NCI-H69 (cell line): ENCODE results near the gene F8.
"Not testable (repeated sequence)": the region's sequence is repeated elsewhere in the genome, so short reads cannot be mapped to it uniquely, and the experiment has no call there.

ENCODE experiments used
- DNase-seq: peaks from one replicate; lab custom pipeline; 2025; lab: John Stamatoyannopoulos, UW

Gene F8

DNA sequence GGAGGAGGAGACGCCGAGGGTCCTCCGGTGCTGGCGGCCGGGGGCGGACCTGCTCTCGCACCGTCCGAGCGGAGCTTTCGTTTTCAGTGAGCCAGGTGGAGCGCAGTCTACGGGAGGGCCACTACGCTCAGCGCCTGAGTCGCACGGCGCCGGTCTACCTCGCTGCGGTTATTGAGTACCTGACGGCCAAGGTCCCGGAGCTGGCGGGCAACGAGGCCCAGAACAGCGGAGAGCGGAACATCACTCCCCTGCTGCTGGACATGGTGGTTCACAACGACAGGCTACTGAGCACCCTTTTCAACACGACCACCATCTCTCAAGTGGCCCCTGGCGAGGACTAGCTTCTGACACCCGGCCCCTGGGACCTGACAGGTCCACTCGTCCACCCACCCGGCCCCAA lies 137.5 kb downstream of the F8 start:
- not testable (repeated sequence) for DNase-seq

DNA sequence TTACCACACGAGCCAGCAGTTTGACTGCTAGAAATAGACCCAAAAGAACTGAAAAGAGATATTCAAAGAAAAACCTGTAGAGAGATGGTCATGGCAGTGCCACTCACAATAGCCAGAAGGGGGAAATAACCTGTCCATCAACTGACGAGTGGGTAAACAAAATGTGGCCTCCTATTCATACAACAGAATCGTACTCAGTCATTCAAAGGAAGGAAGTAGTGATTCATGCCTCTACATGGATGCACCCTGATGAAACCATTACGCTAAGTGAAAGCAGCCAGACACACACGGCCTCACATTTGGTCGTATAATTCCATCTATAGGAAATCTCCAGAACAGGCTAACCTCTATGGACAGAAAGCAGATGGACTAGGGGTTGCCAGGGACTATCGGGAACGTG lies 138.5 kb downstream of the F8 start:
- DNase-seq: not testable (repeated sequence)

DNA sequence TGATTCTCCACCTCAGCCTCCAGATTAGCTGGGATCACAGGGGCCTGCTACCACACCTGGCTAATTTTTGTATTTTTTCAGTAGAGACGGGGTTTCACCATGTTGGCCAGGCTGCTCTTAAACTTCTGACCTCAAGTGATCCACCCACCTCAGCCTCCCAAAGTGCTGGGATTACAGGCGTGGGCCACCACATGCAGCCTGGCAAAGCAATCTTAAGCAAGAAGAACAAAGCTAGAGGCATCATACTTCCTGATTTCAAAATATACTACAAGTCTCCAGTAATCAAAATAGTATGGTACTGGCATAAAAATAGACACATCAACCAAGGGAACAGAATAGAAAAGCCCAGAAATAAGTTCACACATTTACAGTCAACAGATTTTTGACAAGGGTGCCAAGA lies 149.2 kb downstream of the F8 start:
- DNase-seq: no peak

DNA sequence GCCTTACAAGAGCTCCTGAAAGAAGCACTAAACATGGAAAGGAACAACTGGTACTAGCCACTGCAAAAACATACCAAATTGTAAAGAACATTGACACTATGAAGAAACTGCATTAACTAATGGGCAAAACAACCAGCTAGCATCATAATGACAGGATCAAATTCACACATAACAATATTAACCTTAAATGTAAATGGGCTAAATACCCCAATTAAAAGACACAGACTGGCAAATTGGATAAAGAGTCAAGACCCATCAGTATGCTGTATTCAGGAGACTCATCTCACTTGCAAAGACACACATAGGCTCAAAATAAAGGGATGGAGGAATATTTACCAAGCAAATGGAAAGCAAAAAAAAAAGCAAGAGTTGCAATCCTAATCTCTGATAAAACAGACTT lies 154.0 kb downstream of the F8 start:
- not testable (repeated sequence) for DNase-seq

DNA sequence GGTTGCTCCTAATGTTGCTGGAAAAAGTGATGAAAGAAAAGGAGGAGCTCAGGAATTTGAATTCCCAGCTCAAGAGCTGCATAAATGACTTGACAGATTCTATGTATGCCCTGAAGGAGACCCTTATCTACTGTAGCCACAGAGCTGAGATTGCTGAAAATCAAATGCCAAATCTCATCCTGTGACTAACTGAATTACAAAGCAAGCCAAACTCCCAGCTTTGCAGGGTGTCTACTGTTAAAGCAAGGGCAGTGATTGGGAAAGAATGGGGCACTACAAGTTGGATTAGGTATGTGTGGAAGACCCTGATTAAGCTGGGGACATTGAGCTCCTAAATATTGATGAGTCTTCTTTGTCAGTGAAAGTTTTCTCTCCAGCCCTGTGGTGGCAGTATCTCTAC lies 167.3 kb downstream of the F8 start:
- DNase-seq: no peak

DNA sequence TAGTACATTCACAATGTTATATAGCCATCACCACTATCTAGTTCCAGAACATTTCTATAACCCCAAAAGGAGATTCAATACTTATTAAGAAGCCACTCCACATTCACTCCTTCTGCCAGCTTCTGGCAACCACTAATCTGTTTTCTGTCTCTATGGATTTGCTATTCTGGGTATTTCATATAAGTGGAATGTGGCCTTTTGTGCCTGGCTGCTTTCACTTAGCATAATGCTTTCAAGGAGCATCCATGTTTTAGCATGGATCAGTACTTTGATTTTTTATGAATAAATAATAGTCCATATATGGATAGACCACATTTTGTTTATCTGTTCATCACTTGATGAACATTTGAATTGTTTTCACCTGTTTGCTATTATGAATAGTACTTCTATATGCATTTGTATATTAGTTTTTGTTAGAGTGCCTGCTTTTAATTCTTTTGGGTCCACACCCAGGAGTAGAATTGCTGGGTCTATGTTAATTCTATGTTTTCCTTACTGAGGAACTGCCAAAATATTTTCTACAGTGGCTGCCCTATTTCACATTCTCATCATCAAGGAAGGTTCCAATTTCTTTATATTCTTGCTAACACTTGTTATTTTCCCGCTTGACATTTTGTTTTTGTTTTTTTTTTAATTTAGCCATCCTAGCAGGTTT lies 171.4 kb downstream of the F8 start:
- DNase-seq: no peak

DNA sequence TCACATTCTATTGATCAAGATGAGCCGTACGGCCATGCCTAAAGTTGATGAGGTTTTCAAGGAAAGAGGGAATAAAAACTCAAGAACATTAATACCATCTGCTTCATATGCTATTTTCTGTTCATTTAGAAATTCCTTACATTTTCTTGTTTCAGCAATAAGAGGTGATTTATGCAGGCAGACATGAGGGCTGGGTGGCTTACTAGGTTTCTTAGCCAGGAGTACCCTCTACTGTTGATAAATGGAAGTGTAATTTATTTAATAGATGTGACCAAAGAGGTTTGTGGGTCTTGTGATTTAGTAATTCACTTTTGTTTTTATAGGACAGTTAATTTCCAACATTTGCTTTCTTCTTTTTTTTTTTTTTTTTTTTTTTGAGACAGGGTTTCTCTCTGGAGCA lies 181.7 kb downstream of the F8 start:
- peak; percentile 60 for DNase-seq

DNA sequence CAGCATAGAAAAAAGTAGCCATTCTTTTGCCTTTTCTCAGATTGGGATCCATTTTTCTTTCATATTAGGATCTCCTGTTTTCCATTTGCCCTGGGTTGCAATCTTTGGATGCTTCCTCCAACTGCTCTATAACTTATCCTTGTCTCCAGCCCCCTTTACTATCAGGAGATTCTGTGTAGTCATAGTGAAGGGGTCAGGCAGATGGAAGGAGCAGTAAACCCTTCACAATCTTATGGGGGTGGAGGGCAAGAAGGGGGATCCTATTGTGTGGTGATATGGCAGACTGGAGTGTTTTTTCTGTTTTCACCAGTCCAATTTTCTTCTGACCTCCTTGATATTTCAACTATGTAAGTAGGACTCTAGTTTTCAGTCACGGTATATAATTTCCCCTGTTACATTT lies 186.4 kb downstream of the F8 start:
- DNase-seq: no peak

DNA sequence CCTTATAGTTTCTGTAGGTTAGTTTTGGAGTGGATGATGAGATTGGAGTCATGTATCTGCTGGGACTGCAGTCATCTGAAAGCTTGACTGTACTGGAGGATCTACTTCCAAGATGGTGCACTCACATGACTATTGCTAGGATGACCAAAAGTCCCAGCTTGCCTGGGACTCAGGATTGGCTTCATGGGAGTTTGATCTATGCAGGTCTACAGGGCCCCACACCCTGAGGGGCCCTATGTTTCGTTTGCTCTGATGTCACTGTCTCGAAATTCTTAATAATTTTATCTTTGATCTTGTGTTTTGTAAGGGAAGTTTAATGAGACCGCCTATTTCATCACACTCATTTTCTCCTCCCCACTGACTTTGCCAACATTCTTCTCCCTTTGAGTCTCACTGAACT lies 188.0 kb downstream of the F8 start, which contains the start of gene SMIM9:
Gene SMIM9 (minus strand): TSS at position 101 of the 400 bp plus-strand sequence. CDS start 3,806 bp downstream, outside the sequence.
- DNase-seq: no peak

DNA sequence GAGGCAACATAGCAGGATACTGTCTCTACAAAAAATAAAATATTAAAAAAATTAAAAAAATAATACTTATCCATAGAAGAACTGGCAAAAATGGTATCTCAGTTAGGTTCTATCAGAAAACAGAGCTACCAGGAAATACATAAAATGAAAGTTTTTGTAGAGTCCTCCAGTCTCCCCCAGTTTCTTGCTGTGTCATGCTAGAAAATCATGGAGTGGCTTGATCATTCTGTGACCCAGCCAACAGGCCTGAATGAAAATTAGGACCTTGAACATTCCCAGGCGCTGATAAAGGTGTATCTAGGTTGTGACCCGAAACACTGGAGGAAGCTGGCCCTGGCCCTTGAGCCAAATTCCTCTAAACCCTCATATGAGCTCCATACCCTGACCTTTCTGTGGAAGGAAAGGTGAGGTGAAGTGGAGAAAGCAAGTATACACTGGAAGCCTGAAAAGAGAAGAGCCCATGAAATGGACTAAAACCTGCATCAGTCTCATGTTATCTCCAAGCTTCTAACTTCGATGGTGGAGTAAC lies 188.7 kb downstream of the F8 start:
- no peak for DNase-seq

DNA sequence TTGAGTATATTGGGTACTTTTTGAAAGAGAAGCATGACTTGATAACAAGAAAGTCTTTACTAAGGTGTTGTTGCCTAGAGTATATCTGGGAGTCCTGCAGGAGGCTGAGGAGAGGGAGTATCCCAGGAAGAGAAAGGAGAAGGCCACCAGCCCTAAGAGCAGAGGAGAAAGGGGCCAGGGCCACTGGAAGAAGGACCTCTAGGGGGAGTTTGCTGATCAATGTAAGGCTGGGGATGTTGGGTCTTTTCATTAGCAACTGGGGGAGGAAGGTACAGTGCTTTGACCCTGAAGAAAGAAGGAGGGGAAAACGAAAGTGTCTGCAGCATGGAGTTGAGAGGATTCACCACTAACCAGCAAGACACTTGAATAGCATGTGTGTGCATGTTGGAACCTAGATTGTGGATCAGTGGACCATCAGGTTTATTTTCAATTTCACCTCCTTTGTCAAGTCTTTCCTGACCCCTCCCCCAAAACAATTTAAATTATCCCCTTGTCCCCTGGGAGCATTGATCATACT lies 192.5 kb downstream of the F8 start:
- no peak for DNase-seq

DNA sequence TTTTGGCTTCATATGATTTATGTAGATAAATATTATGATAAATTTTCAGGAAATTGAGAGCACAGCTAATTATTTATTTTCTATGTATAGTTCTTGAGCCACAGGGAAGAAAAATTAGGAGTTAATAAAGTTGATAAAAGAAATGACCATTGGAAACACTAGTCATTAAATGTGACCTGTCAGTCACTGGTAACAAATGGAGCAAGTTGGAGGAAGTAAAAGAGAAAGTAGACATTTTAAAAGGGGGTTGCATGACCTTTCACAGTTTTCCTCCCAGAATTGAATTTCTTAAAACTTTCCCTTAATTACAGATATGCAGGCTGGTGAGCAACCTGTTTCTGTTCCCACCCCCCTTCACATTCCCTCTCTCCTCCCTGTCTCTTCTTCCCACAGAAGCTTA lies 193.4 kb downstream of the F8 start:
- DNase-seq: no peak

DNA sequence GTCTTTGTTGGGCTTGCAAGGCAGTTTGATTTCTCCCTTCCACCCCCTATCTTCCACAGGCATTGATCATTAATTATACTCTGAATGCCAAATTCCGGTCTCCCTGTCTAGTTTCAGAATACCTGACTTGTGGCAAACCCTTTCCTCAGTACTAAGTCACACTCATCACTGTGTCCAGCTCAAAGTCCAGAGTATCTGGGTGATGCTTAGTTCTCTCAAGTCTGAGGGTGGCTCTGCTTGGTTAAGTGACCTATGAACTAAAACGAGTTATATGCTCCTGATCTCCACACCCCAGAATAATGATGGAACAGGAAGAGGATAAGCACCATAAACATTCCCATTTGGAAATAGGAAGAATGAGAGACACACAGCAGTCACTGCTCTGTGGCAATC lies 194.5 kb downstream of the F8 start:
- no peak for DNase-seq

DNA sequence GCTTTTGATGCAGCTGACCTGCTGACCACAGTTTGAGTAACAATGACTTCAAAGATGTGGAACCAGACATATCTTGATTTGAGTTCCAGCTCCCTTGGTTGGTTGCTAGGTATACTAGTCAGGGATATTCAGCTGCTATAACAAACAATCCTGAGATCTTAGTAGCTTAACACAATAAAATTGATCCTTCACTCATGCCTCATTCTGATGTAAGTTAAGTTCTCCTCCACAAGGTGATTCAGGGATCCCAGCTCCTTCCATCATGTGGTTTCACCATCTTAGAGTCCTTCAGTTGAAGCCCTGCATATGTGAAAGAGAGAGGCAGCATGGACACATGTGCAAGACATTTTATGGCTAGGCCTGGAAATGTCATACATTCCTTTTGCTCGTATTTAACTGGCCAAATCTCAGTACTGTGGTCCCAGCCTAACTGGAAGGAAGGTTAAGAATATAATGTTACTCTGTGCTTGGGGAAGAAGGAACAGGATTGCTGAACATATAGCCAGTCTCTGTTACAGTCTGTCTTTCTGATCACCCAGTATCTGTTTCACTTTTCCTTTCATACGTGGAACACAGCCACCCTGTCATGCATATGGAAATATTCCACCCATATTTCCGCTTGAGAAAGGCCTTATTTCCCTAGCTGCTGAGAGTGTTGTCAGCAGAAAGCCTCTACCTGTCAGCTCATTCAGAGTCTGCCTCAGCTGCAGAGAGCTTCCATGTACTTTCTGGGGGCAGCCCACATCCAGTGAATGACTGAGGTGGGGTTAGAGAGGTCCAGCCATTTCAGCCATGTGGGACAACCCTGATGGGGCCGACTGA lies 195.1 kb downstream of the F8 start:
- DNase-seq: no peak

DNA sequence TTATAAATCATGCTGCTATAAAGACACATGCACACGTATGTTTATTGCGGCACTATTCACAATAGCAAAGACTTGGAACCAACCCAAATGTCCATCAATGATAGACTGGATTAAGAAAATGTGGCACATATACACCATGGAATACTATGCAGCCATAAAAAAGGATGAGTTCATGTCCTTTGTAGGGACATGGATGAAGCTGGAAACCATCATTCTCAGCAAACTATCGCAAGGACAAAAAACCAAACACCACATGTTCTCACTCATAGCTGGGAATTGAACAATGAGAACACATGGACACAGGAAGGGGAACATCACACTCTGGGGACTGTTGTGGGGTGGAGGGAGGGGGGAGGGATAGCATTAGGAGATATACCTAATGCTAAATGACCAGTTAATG lies 196.9 kb downstream of the F8 start:
- not testable (repeated sequence) for DNase-seq

DNA sequence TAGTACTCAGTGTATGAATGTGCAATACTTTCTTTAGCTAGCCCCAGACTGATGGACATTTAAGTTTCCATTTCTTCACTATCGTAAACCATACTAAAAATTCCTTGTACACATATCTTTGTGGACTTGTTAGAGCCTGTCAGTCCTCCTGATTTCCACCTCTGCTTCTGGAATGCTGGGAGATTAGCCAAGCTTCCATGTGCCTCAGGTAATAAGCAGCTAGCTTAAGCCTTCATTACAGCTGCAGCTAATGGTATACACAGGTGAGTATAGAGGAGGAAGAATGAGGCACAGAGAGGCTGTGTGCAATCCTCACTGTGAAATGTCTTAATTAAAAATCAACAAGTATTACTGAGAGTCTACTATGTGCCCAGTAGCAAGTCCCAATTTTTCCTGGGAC lies 197.9 kb downstream of the F8 start:
- peak; percentile 3 for DNase-seq

DNA sequence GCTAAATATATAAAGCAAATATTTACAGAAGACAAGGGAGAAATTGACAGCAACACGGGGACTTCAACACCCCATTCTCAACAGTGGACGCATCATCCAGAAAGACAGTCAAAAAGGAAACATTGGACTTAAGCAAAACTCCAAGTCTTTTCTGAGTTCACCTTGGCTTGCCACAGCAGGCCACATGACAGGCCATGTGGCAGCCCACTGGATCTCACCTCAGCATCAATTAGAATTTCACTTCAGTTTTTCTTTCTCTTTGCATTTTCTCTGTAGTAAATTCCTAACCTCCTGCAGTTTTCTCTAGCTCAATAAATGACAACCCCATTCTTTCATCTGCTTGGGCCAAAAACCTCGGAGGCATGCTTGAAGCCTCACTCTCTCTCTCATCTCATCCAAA lies 200.5 kb downstream of the F8 start:
- no peak for DNase-seq

DNA sequence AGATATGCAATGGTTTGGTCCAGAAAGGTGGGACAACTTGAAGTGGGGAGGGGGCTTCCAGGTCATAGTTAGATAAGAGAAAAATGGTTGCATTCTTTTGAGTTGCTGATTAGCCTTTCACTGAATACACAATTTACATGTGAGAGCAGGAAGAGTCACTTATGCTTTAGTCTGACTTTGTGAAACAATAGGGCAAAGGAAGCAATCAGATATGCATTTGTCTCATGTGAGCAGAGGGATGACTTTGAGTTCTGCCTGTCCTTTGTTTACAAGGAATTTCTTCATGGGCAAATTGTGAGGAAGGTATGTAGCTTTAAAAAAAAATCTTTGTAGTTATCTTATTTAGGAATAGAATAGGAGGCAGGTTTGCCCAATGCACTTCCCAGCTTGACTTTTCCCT lies 201.0 kb downstream of the F8 start:
- DNase-seq: no peak

DNA sequence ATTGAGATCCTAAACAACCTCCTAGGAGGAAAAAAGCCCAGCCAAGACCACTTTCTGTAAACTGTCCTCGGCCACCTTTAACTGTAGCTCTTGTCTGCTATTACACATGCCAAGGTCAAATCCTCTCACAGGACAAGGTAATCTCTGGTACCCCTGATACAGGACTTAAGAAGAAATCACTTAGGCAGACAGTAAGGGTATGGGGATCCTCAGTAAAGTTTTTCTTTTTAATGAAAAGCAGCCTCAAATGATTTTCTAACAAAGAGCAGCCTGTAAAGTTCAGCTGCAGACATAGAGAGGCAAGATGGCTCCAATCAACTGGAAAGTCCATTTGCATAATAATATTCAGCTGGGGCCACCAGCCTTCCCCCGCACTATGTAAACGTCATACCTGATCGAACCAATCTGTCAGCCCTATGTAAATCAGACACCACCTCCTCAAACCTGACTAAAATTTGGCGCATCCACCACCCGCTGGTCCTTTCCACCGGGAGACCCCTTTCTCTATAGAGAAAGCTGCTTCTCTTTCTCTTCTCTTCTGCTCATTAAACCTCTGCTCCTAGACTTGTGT lies 202.7 kb downstream of the F8 start:
- DNase-seq: peak; percentile 2

DNA sequence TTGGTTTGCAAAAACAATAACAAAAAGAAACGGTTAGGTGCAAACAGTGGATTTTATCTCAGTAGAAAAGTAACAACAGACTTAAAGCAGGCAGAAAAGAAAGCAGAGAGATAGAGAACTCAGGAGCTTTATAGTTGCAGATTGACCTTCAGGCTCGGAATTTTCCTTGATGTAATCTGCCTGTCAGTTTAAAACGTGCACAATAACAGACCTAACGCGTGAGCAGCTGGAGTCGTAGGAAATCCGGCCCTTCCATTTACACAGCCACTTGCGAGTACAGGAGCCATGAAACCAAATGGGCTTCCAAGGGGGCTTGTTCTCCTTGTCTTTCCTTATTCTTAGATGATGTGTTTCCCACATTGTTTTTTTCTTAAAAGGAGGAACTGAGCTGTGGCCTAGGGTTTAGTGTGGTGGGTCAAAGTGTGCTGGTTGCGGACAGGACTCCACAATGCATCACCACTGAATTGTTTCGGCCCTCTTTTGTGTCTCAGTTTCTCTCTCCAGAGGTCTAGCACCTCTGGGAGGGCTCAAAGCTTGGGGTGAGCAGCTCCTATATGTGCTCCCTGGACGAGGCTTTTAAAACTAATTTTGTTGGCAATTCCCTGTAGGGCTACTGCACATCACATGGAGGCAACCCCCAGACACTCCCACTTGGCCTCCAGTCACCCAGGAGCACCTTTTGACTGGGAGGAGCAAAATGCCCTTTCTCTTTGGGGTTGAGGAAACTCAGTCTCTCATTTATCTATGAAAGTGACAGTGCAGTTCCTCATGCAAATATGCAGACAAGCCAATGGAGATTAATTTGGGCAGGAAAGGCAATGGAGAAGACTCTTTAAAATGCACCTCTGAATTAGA lies 203.4 kb downstream of the F8 start:
- DNase-seq: no peak

DNA sequence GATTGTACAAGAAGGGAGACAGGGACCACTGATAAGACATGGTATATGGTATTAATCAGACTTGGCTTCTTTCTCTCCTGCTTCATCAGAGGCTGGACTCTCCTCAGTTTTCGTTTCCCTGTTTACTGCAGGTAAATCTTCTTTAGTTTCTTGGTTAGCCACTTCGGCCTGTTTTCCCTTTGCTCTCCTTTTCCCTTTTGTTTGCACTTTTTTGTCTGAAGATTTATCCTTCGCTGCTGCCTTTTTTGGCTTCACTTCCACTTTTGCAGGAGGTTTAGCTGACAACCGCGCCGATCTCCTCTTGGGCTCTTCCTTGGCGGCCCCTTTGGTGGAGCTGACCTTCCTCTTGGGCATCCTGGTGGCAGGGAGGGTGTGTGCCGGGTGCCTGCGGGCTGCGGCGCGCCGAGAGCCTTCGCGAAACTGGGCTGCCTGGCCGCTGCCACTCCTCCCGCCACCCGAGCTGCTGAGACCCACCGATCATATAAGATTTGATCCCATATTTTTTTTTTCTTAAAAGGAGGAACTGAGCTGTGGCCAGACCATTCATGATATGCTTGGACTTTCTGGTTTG lies 205.4 kb downstream of the F8 start:
- not testable (repeated sequence) for DNase-seq
